Femur (tissue), 1 donor: ENCODE measurements around the gene UPF1.
"Not testable (repeated sequence)": the region's sequence is repeated elsewhere in the genome, so short reads cannot be mapped to it uniquely, and the experiment has no call there.

Source experiments
- DNase-seq: peaks from one replicate; pipeline ENCODE4 v3.0.0-alpha.2; 2017

The UPF1 gene

GRCh38 chr19:18799389-18799970 is 32.3 kb upstream of the UPF1 start:
- DNase-seq = no peak

DNA sequence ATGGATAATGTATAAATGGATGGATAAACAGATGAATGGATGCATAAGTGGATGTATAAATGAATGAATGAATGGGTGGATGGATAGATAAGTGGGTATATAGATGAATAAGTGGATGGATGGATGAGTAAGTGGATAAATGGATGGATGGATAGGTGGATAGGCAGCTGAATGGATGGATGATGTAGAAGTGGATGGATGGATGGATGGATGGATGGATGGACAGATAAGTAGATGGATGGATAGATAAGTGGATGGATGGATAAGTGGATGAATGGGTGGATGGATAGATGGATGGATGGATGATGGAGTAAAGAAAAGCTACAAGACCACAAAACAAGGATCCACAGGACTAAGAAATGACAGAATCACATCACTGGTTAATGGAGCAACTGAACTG is 31.7 kb upstream of the UPF1 start:
- DNase-seq = no peak

DNA sequence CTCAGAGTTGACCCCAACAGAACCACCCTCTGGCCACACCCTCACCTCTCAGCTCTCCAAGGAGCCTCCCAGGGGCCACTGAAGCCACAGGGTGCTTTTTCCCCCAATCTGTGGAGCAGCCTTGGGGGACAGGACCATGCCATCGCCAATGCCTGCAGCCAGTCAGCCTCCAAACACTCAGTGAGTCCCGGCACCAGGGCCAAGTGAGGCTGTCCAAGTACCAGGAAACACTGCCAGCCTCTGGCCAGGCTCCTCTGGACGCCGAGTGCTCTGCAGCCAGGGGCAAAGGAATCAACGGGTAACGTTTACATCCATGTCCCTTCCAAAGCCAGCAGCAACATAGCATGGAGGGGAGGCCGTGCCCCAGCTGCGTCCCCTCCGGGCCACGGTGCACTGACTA is 31.1 kb upstream of the UPF1 start:
- no peak for DNase-seq

DNA sequence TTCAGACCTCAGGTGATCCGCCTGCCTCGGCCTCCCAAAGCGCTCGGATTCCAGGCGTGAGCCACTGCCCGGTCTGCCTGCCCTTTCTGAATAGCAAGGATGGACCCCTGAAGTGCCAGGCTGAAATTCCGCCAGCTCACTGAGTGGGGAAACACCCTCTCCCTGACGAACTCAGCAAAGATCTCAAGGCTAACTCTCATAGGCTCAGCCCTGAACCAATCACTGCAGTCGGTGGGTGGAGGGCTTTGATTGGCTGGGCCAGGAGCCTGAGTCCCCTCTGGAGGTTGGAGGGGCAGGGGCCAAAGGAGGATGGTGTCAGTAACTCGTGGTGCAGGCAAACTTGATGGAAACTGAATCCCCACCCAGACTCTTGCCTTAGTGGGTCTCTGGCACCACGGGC is 29.4 kb upstream of the UPF1 start:
- DNase-seq = no peak

- DNase-seq = no peak
Measured at GRCh38 chr19:18803550-18804138, 28.1 kb upstream of the UPF1 start.

GRCh38 chr19:18804139-18804601 is 27.6 kb upstream of the UPF1 start:
- DNase-seq = no peak

GRCh38 chr19:18804643-18805042 is 27.1 kb upstream of the UPF1 start:
- DNase-seq = no peak

GRCh38 chr19:18807861-18808331 is 23.9 kb upstream of the UPF1 start:
- DNase-seq = peak; percentile 91

DNA sequence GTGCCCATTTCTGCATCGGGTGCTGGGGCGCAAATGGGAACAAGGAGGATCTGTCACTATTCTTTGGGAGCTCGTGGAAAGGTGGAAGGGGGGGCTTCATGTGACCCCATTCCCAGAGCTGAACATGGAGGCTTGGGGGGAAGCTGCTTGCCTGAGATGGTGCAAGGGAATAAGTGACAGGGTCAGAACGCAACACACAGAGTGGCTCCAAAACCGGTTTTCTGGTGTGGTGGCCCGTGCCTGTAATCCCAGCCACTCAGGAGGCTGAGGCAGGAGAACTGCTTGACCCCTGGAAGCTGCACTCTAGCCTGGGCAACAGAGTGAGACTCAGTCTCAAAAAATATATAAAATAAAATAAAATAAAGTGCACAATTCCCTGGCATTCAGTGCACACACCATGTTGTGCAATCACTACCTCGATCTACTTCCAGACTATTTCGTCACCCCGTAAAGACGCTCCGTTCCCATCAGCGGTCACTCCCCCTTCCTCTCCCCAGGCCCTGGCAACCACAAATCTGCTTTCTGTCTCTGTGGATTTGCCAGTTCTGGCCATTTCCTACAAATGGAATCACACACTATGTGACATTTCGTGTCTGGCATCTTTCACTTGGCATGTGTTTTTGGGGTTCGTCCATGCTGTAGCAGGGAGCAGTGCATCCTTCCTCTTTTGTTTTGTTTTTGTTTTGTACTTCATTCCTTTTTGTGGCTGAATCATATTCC is 22.4 kb upstream of the UPF1 start:
- peak; percentile 69 for DNase-seq

- DNase-seq = not testable (repeated sequence)
Measured at GRCh38 chr19:18811638-18812037, 20.1 kb upstream of the UPF1 start.

- peak; percentile 86 for DNase-seq
Measured at GRCh38 chr19:18814063-18814462, 17.7 kb upstream of the UPF1 start.

- DNase-seq = no peak
Measured at GRCh38 chr19:18815673-18816072, 16.1 kb upstream of the UPF1 start.

- DNase-seq = not testable (repeated sequence)
Measured at GRCh38 chr19:18816645-18817044, 15.1 kb upstream of the UPF1 start.

- no peak for DNase-seq
Measured at GRCh38 chr19:18817574-18817973, 14.2 kb upstream of the UPF1 start.

GRCh38 chr19:18828786-18829185 is 3.0 kb upstream of the UPF1 start:
- DNase-seq = no peak

DNA sequence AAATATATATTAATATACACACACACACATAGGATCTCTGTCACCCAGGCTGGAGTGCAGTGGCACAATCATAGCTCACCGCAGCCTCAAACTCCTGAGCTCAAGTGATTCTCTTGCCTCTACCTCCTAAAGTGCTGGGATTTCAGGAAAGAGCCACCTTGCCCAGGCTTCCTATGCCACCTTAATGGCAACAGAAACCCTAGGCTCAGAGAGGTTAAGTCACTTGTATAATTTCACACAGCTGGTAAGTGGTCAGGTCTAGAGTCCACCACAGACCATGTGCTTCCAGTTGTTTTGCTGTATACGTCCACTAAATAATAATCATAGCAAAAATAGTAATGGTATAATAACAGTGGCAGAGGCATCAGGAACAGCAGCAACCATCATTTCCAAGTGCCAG is 1.3 kb upstream of the UPF1 start:
- no peak for DNase-seq

- DNase-seq = no peak
Measured at GRCh38 chr19:18832306-18833140, 764 bp downstream of the UPF1 start.

GRCh38 chr19:18833141-18833476 is 1.4 kb downstream of the UPF1 start:
- DNase-seq = no peak

- DNase-seq = no peak
Measured at GRCh38 chr19:18833849-18834643, 2.3 kb downstream of the UPF1 start.

DNA sequence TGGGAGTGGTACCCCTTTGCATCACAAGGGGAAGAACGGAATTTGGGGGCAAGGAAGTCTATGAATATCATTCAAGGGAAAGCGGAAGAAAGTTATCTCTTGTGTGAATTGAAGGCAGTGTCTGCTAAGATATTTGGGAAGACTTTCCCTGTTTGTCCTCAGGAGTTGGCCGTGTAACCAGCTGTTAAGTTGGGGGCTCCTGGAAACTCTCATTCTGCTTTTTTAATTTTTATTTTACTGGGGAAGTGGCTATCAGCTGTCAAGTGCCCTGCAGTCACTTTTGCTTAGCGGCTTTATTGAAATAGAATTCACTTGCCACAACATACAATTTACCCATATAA is 2.9 kb downstream of the UPF1 start:
- DNase-seq = no peak

DNA sequence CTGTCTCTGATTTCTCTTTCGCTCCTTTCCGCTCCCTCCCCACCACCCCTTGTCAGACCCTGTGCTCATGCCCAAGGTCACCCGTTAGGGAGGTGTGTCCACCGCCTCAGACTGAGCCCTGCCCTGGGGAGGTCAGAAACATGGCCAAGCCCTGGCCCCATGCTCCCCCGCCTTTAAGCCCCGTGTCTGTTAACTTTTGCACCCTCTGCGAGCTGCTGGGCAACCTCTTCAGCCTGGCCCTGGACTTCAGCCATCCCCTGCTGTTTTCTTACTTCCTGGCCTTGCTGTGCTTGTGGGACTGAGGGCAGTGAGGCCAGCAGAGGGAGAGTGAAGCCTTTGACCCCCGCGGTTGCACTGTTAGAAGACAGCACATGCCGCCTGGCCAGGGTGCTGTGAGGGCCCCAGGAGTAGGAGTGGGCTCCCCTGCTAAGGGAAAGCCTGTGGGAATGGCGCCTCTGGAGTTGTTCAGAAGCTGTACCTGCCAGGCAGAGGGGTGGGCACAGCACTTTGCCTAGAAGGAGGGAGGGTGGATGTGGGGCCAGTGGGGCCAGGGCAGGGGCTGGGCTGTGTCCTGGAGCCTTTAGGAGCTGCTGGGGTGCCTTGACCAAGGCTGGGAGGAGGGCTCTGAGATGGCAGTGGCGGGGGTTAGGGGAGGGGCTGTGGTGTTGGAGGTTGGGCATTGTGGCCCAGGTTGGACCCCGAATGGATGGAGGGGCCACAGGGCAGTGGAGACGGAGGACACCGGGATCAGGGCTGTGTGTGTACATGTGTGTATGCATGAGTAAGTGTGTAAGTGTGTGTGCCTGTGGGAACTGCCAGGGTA is 7.9 kb downstream of the UPF1 start:
- no peak for DNase-seq
